Chondrocyte (in vitro differentiated cells): ENCODE measurements around the gene GABPB2. TPM values are rescaled to one million over a fixed set of nuclear protein-coding genes. Genes with fewer than 3 reads are reported as not detected.

Source experiments
- DNase-seq: peaks from one replicate; pipeline ENCODE4 v3.0.0; 2021; ENCODE audit warnings: mixed read lengths, low spot score
- H3K27ac Mint-ChIP-seq: one replicate; pipeline ENCODE4 v1.8.0; 2021; ENCODE audit warnings: mild to moderate bottlenecking, moderate library complexity, mixed read lengths; ENCODE audit not compliant: unreplicated experiment
- H3K27me3 Mint-ChIP-seq: 2 replicates; pipeline ENCODE4 v1.8.0; 2021; ENCODE audit warnings: low read depth, mixed read lengths
- H3K36me3 Mint-ChIP-seq: 2 replicates; pipeline ENCODE4 v1.8.0; 2021; ENCODE audit warnings: low read depth, mixed read lengths
- H3K4me1 Mint-ChIP-seq: 2 replicates; pipeline ENCODE4 v1.8.0; 2021; ENCODE audit warnings: low read depth, mild to moderate bottlenecking, mixed read lengths
- H3K4me3 Mint-ChIP-seq: one replicate; pipeline ENCODE4 v1.8.0; 2021; ENCODE audit warnings: mild to moderate bottlenecking, moderate library complexity, mixed read lengths; ENCODE audit not compliant: unreplicated experiment
- H3K9me3 Mint-ChIP-seq: 2 replicates; pipeline ENCODE4 v1.8.0; 2021; ENCODE audit warnings: low read depth, mixed read lengths
- CTCF ChIP-seq: fragments of 200-600 bp; sonication (generic); IDR thresholded peaks from 2 replicates; pipeline ENCODE4 v1.5.0; 2021; ENCODE audit warnings: antibody characterized with exemption, mild to moderate bottlenecking, moderate library complexity
- total RNA-seq: library from RNA; stranded (reverse); gene quantifications from 3 replicates; pipeline ENCODE4 v1.2.1, GENCODE V29; 2021

GABPB2 gene
- total RNA-seq, 1 donor from 2014 or later, result 8.2 TPM

- H3K4me3 Mint-ChIP-seq, result no peak overlapping the region
- no peak overlapping the region for H3K27ac Mint-ChIP-seq
- peak; percentile 32 for DNase-seq
- H3K4me1 Mint-ChIP-seq, result peaks cover 4% of the 10 kb centered on the region
- no peak for TF ChIP-seq CTCF
- H3K36me3 Mint-ChIP-seq, result peaks cover 16% of the 10 kb centered on the region
- H3K27me3 Mint-ChIP-seq, result no peaks in the 10 kb centered on the region
- no peaks in the 10 kb centered on the region for H3K9me3 Mint-ChIP-seq
Measured at GRCh38 chr1:151158326-151158725, 87.8 kb downstream of the GABPB2 start.

GRCh38 chr1:151158751-151159251 lies 88.2 kb downstream of the GABPB2 start:
- H3K4me3 Mint-ChIP-seq, result no peak overlapping the region
- peak; percentile 89 for DNase-seq
- TF ChIP-seq CTCF, result no peak
- peaks cover 16% of the 10 kb centered on the region for H3K36me3 Mint-ChIP-seq
- H3K9me3 Mint-ChIP-seq, result no peaks in the 10 kb centered on the region
- H3K27ac Mint-ChIP-seq, result no peak overlapping the region
- peaks cover 4% of the 10 kb centered on the region for H3K4me1 Mint-ChIP-seq
- no peaks in the 10 kb centered on the region for H3K27me3 Mint-ChIP-seq

- Mint-ChIP-seq H3K27me3 (no peaks in the 10 kb centered on the region), H3K9me3 (no peaks in the 10 kb centered on the region), H3K4me1 (peaks cover 8% of the 10 kb centered on the region), H3K27ac (no peak overlapping the region), H3K4me3 (no peak overlapping the region), H3K36me3 (peaks cover 16% of the 10 kb centered on the region)
- peak; percentile 12 for DNase-seq
- TF ChIP-seq CTCF, result no peak
Measured at GRCh38 chr1:151159373-151159772, 88.8 kb downstream of the GABPB2 start.

GRCh38 chr1:151164732-151165280 lies 94.2 kb downstream of the GABPB2 start:
- Mint-ChIP-seq H3K27me3 (no peaks in the 10 kb centered on the region), H3K27ac (peak overlapping the region; percentile 99), H3K36me3 (peaks cover 19% of the 10 kb centered on the region), H3K9me3 (no peaks in the 10 kb centered on the region), H3K4me1 (peaks cover 34% of the 10 kb centered on the region), H3K4me3 (peak overlapping the region; percentile 97)
- no peak for DNase-seq
- TF ChIP-seq CTCF, result no peak

GRCh38 chr1:151165281-151165737 lies 94.7 kb downstream of the GABPB2 start:
- Mint-ChIP-seq H3K27ac (peak overlapping the region; percentile 99), H3K36me3 (peaks cover 18% of the 10 kb centered on the region), H3K9me3 (no peaks in the 10 kb centered on the region), H3K27me3 (no peaks in the 10 kb centered on the region), H3K4me1 (peaks cover 34% of the 10 kb centered on the region), H3K4me3 (peak overlapping the region; percentile 97)
- TF ChIP-seq CTCF, result peak; percentile 18
- no peak for DNase-seq
